Measurements from ENCODE around the gene C19orf53. TPM values are rescaled to one million over a fixed set of nuclear protein-coding genes. Genes with fewer than 3 reads are reported as not detected.

C19orf53 gene
- total RNA-seq, 3 donors from 2014 or later, result 47.8 to 49.5 (median 49.3) TPM

DNA sequence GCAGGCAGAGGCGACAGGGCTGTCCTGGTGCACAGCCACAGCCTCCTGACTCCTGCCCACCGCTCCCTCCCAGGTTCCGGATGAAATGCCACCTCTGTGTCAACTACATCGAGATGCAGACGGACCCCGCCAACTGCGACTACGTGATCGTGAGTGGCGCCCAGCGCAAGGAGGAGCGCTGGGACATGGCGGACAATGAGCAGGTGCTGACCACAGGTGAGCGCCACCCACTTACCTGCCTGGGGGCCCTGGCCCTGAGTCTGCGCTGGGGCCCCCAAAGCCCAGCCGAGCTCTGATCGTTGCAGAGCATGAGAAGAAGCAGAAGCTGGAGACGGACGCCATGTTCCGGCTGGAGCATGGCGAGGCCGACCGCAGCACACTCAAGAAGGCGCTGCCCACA, 15.5 kb upstream of the C19orf53 start:
- no peak for DNase-seq
- H3K4me3 ChIP-seq, result no peak overlapping the region
- no peak for ATAC-seq
- peaks cover 4% of the 10 kb centered on the region for H3K4me1 ChIP-seq (ENCODE audit: low read depth)
- intact Hi-C loops (cut with DNase I, micrococcal nuclease), result no loop called here
- no peaks in the 10 kb centered on the region for H3K9me3 ChIP-seq
- no peaks in the 10 kb centered on the region for H3K36me3 ChIP-seq (ENCODE audit: low read depth)
- TF ChIP-seq, protein P1, sequence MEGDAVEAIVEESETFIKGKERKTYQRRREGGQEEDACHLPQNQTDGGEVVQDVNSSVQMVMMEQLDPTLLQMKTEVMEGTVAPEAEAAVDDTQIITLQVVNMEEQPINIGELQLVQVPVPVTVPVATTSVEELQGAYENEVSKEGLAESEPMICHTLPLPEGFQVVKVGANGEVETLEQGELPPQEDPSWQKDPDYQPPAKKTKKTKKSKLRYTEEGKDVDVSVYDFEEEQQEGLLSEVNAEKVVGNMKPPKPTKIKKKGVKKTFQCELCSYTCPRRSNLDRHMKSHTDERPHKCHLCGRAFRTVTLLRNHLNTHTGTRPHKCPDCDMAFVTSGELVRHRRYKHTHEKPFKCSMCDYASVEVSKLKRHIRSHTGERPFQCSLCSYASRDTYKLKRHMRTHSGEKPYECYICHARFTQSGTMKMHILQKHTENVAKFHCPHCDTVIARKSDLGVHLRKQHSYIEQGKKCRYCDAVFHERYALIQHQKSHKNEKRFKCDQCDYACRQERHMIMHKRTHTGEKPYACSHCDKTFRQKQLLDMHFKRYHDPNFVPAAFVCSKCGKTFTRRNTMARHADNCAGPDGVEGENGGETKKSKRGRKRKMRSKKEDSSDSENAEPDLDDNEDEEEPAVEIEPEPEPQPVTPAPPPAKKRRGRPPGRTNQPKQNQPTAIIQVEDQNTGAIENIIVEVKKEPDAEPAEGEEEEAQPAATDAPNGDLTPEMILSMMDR (IDR thresholded peaks at IDR 0.05), result no peak

DNA sequence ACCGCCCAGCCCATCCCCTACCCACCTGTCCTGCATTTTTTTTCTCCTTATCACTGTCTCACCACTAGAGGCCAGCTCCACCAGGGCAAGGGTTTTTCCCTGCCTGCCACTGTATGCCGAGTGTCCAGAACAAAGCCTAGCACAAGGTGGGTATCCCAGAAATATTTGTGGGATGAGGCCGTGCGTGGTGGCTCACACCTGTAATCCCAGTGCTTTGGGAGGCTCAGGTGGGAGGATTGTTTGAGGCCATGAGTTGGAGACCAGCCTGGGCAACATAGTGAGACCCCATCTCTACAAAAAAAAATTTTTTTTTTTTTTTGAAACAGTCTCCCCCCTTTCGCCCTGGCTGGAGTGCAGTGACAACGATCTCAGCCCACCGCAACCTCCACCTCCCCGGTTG, 12.8 kb upstream of the C19orf53 start:
- Histone ChIP-seq H3K4me1 (ENCODE audit: low read depth) (peaks cover 10% of the 10 kb centered on the region), H3K9me3 (no peaks in the 10 kb centered on the region), H3K36me3 (ENCODE audit: low read depth) (no peaks in the 10 kb centered on the region), H3K4me3 (no peak overlapping the region)
- ATAC-seq (no peak), DNase-seq (no peak)
- intact Hi-C loops (cut with DNase I, micrococcal nuclease), result no loop called here
- TF ChIP-seq, protein P1 (IDR thresholded peaks at IDR 0.05), result no peak

GRCh38 chr19:13762635-13763235, 11.5 kb upstream of the C19orf53 start:
- DNase-seq (no peak), ATAC-seq (no peak)
- Histone ChIP-seq H3K4me3 (no peak overlapping the region), H3K4me1 (ENCODE audit: low read depth) (peaks cover 10% of the 10 kb centered on the region), H3K9me3 (no peaks in the 10 kb centered on the region), H3K36me3 (ENCODE audit: low read depth) (no peaks in the 10 kb centered on the region)
- intact Hi-C loops (cut with DNase I, micrococcal nuclease), result no loop called here
- TF ChIP-seq, protein P1 (IDR thresholded peaks at IDR 0.05), result no peak

DNA sequence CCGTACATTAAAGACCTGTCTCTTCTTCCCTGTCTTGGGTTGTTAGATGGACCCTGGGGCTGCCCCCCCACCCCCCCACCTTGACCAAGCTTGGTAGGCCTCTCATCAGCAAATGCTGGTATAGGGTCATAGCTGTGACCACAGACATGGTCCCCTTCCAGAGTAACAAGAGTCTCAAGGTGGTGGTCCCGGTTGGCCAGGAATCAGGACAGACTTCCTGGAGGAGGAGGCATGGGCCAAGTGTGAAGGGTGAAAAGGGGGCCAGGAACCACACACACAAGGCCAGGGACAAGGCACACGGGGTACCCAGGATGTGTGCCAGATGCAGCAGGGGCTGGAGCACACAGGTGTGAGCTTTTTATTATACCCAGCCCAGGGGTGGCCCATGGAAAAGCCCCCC, 11.0 kb upstream of the C19orf53 start:
- TF ChIP-seq, protein P1 (IDR thresholded peaks at IDR 0.05), result no peak
- intact Hi-C loops (cut with DNase I, micrococcal nuclease), result no loop called here
- ATAC-seq, result no peak
- H3K36me3 ChIP-seq (ENCODE audit: low read depth), result no peaks in the 10 kb centered on the region
- H3K9me3 ChIP-seq, result no peaks in the 10 kb centered on the region
- no peak for DNase-seq
- peaks cover 10% of the 10 kb centered on the region for H3K4me1 ChIP-seq (ENCODE audit: low read depth)
- H3K4me3 ChIP-seq, result no peak overlapping the region

DNA sequence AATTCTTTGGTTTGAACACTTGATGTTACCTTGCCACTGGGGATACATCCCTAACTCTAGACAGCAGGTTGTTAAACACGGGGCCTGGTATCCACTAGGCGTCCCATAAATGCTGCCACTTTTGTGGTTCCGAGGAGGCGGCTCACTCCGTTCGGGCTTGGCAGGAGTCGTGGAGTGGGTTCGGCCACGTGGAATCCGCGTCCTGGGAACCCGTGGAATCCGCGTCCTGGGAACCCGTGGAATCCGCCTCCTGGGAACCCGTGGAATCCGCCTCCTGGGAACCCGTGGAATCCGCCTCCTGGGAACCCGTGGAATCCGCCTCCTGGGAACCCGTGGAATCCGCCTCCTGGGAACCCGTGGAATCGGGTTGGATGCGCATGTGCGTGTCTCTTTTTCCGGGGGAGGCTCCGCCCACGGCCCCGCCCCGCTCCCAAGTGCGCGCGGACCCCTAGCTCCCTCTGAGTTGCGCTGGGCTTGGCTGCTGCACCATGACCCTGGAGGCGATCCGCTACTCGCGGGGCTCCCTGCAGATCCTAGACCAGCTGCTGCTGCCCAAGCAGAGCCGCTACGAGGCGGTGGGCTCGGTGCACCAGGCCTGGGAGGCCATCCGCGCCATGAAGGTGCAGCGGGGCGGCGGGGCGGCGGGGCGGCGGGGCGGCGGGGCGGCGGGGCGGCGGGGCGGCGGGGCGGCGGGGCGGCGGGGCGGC, 10.0 kb upstream of the C19orf53 start, which contains the start of gene MRI1:
Gene MRI1, plus strand, starts transcription at position 422 of the 707 bp plus-strand sequence. Its CDS starts 67 bp downstream, at position 489.
- peaks cover 3% of the 10 kb centered on the region for H3K36me3 ChIP-seq (ENCODE audit: low read depth)
- H3K4me1 ChIP-seq (ENCODE audit: low read depth), result peaks cover 10% of the 10 kb centered on the region
- H3K4me3 ChIP-seq, result peak within 1 kb of the TSS; percentile 70
- DNase-seq, result peak; percentile 81 to 88 (median 87)
- TF ChIP-seq, protein P1 (IDR thresholded peaks at IDR 0.05), result no peak
- ATAC-seq, result peak; percentile 89
- intact Hi-C loops (cut with DNase I, micrococcal nuclease), result no loop called here
- no peaks in the 10 kb centered on the region for H3K9me3 ChIP-seq
